GDM1 (cell line): ENCODE measurements around the gene TLR4.

Experiments used
- DNase-seq: peaks from one replicate; lab custom pipeline; 2025; lab: John Stamatoyannopoulos, UW

TLR4 gene

DNA sequence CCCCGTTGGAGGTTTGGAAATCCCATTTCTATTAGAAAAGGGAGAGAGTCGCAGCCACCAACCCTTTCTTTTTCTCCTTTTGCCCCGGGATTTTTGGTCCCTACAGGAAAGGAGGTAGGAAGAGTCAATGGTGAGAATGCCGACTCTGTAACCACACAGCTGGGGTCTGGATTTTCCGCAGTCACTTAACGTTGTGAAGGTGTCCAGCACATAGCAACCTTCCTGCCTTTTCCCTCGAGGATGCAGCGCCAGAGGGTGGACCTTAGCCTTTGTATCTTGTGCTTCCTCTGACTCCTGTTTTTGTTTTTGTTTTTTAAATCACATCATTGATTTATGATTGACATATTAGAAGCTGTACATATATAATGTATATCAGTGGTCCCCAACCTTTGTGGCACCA is 41.4 kb downstream of the TLR4 start:
- DNase-seq, result no peak

GRCh38 chr9:117746263-117746662 is 42.1 kb downstream of the TLR4 start:
- DNase-seq, result no peak

- DNase-seq, result no peak
Observed at GRCh38 chr9:117747386-117747970, 43.3 kb downstream of the TLR4 start.

GRCh38 chr9:117750401-117750800 is 46.2 kb downstream of the TLR4 start:
- DNase-seq, result no peak

DNA sequence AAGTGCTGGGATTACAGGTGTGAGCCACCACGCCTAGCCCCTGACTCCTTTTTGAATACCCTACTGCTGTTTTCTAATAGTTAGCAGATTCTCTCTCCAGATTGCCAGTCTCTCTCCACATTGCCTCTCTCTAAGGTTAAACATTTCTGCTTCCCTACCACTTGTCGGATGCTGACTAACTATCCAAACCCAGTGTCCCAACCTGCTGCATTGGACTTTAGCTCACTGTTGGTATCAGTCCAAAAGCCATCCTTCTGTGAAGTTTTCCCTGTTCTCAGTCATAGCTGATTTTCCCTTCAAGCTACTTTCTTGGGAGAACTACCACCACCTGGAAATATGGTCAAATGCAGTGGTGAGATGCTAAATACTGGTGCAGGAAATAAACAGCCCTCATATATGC is 48.7 kb downstream of the TLR4 start:
- DNase-seq, result no peak

DNA sequence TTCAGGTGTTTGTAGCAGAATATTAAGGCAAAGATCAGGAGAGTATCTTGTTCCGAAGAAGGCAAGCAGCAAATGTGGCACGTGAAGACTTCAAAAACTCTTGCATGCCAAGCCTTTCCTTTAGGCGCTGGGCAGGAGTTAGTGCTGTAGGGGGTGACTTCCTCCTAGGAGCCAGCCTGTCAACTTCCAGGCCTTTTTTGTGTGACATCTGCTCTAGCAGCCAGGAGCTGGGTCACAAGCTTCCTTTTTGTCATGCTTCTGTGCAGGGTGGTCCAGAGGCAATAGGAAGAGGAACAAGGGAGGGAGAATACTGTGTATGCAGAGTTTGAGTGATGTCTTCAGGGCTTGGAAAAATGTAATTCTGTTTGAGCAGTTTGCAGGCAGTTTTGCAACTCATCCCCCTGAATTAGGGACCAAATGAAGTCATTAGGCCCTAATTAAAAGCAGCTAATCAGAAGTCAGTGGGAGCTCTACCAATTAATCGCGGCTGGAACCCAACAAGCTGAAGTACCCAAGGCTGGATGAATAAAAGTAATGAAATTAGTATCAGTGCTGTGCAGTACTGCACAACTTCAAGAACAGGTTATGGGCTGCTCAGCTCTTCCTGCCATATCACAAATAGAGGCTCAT is 53.5 kb downstream of the TLR4 start:
- DNase-seq, result no peak

- DNase-seq, result no peak
Observed at GRCh38 chr9:117763314-117763713, 59.1 kb downstream of the TLR4 start.

DNA sequence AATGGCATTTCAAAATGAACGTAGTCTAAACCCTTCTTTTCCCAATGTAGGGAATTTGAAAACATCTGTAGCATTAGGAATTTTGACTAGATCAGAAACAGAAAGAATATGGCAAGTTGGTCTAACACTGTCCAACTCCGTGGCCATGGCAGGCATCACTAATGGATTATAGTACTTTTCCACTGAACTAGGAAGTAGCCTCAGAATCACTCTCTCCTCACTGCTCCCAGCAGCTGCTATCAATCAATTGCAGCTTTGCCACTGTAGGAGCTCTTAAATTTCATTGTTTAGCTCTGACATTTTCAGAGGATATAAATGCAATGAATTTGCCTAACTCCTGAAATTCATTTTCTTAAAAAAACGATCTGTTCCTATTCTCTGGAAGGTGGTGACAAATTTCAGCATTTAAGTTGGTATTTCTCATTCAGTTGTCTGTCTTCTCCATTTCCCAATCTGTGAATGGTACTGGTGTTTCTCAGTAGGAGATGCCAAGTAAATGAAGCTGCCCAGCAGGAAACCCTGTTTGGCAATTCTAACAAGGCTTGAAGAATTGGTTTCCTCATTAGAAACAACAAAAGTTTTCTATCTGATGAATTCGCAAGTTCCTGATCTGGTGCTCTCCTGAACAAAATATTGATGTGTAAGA is 64.7 kb downstream of the TLR4 start:
- no peak for DNase-seq

GRCh38 chr9:117771136-117771535 is 66.9 kb downstream of the TLR4 start:
- DNase-seq, result no peak

GRCh38 chr9:117772960-117773359 is 68.8 kb downstream of the TLR4 start:
- DNase-seq, result no peak
